Activated gamma-delta T cell (primary cell): ENCODE data around the gene AGAP1.

Source experiments
- DNase-seq: peaks from one replicate; lab custom pipeline; 2025; lab: John Stamatoyannopoulos, UW

AGAP1 gene

GRCh38 chr2:236171181-236171679 is 677.4 kb downstream of the AGAP1 start:
- no peak for DNase-seq

GRCh38 chr2:236171680-236172254 is 677.9 kb downstream of the AGAP1 start:
- DNase-seq = no peak

DNA sequence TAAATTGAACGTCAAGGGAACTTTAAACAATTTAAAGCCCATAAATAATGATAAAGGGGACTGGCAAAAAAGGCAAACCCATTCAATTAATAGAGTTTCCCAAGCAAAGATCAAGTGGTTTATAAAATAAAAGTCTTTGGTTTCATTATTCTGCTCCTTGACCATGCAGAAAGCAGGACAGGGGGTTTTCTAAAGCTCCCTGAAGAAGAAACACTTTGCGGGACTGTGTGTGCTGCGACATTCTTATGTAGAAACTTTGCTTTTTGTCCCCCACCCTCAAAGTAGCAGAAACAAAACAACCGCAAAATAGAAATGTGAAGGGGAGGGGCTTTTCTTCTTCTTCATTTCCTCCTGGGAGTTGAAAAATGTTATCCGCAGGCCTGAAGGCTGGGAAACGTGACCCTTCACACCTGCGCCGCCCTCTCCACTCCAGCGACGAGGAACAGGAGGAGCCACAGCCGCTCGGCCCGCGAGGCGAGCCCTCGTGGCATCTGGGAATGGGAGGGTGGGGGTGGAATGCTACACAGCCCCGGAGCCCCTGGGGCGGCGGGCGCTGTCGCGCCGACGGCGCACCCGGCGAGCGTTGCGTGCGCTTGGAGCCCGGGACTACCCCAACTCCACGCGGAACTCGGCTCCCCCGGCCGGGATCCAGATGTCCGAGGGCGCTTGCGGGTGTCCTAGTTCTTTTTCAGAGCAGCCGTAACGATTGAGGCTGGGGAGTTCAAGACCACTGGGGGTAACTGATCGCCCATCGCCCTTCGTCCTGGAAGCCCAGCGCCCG is 678.6 kb downstream of the AGAP1 start:
- DNase-seq = no peak

- no peak for DNase-seq
These were observed 679.3 kb downstream of the AGAP1 start for GRCh38 chr2:236173036-236173728.

DNA sequence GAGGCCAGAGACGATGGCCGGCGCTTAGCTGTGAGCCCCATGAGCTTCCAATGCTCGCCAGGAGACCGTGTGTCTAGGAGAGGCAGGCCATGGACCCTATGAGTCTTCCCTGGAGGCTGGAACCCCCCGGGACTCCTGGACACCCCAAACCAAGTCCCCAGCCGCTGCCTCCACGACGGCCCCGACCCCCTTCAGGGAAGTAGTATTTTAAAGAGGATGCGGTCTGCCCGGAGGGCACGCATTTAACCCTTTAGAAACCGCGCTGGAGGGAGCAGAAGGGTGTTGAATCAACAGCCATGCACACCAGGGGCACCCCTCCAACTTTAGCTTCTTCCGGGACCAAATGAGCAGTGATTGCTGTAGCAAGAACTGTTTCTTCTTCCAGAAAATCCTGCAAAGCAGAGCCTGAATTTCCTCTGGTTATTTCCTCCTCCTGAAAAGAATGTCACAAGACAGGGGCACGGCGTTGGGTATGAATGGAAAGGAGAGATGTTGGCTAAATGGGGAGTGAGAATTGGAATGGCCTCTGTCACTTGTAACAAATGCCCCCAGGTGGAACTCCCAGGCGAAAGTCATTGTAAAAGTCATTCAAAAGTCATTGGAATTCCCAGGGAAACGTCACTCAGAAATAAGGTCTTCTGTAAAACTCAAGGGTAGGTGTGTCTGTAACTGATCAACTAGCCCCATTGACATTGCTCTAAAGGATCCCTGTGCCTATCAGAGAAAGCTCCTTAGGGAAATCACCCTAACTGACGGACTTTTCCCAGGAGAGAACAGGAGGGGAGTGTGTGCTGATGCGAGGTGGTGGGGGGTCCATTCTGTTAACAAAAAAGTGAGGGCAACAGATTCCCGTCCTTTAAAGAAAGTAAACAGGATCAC is 680.1 kb downstream of the AGAP1 start:
- no peak for DNase-seq

GRCh38 chr2:236175548-236176150 is 681.8 kb downstream of the AGAP1 start:
- DNase-seq = no peak

- DNase-seq = no peak
These were observed 682.6 kb downstream of the AGAP1 start for GRCh38 chr2:236176417-236176816.

DNA sequence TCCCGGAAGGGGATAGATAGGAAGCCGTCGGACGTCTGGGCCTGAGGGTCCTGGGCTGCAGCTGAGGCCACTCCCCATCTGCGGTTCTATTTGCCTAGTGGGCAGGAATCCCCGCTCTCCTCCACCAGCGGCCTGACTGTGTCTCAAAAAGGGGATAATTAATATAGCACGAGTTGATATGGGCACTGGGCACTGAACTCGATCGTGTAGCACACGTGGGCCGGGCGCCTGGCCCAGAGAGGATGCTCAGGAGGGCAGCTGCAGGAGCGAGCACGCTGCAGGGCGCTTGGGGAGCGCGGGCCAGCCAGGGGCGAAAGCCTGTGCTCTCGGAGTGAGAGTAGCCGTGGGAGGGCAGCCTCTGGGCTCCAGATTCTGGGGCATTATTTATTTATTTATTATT is 683.1 kb downstream of the AGAP1 start:
- no peak for DNase-seq

DNA sequence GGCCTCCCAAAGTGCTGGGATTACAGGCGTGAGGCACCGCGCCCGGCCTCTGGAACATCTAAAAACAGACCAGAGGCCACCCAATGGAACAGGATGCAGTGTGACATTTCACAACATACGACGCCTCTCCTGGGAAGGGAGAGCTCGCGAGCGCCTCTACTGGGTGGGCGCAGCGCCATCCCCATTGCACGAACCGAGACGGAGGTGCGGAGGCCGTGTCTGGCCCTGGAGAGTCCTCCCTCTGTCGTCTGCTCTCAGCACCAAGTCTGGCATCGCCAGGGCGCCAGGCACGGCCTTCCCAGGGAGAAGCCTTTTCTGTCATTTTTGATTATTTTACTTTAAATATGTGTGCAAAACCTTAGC is 683.7 kb downstream of the AGAP1 start:
- no peak for DNase-seq

DNA sequence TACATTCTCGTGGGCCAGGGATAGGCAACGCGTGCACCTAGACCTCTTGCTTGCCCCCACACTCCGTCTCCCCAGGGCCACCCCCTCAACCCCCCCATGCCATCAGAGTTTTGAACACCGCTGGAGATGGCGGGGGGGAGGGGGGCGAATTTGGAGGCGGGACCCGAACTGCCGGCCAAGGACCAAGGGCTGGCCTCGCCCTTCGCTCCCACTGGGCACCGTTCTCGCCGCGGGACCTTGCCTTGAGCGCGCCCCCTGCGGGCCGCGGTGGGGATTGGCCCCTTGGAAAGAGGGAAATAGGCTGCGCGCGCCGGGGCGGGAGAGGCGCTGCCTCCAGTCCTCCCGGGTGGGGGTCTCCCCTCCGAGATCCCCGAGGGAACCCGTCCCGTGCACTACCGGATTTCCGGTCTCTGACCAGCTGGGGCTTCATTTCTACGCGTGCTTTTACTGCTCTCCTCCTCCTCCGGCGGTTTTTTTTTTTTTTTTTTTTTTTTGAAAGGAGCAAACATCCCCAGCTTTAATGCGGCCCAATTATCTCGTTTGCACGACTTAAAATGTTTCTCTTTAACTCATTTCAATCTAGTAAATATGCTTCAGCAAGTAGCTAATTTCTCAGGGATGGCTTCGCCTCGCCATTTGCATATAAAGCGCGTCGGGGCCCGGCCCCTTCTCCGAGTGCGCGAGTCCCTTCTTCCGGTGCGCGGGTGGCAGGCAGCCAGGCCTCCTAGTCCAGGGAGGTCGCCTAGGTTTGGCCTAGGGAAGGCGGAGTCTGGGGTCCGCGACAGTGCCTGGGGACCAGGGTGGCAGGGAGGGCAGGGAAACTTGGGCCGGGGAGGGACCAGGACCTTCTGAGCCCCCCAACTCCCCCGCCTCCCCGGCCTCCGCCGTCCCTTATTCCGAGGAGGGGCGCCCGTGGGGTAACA is 684.4 kb downstream of the AGAP1 start:
- no peak for DNase-seq

DNA sequence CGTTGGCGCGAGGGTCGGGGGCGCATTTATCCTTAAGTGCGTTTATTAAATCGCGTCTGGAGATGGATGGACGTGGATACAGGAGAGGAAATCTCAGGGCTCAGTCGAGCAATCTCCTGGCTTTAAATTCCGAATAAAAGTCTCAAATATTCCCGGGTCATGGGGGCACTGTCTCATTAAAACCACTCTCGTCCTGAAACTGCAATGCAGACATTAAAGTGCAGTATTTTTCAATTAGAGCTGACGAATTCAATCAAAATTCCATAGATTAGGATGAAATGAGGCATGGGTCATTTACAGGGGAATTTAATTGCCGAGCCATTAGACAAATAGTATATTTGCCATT is 685.0 kb downstream of the AGAP1 start:
- no peak for DNase-seq

GRCh38 chr2:236179236-236180075 is 685.6 kb downstream of the AGAP1 start:
- no peak for DNase-seq

- DNase-seq = no peak
These were observed 686.4 kb downstream of the AGAP1 start for GRCh38 chr2:236180076-236180816.

DNA sequence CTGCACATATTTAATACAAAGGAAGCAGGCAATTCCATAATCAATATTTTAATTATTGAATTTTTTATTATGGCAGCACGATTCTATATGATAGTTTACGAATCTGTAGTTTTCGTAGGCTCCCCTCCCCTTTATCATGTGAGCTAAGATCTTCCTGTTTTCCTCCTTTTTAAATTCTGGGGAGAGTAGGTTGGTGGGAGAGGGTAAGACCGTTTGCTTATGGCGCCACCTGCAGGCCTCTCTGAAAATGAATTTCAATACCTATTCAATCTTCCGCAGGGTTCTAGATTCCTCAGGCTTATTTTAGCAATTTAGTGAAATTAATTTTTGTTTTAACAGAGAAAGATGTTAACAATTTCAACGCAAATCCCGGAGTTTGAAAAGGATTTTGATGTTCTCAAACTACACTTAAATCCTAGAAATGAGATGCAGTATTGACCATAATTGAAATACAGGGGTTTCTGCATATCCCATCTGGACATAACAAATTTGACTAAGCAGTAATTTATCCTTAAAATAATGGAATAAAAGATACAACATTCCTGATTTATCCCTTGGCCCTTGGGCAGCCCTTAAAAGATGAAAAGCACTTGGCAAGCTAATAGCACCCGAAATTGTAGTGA is 687.1 kb downstream of the AGAP1 start:
- no peak for DNase-seq
